IPS-18c (cell line): ENCODE results near the gene PRAC2.
A peak's percentile ranks its signal among the peaks of the same experiment; 100 is the strongest.

Experiments used
- H3K4me3 ChIP-seq: 2 replicates; pipeline ENCODE4 v1.7.0; 2013; ENCODE audit warnings: low read depth, mild to moderate bottlenecking, low read length, moderate library complexity; ENCODE audit not compliant: insufficient read depth
- H3K9me3 ChIP-seq: one replicate; pipeline ENCODE4 v1.6.1; 2013; ENCODE audit warnings: mild to moderate bottlenecking, low read length, moderate library complexity; ENCODE audit not compliant: control insufficient read depth, insufficient read depth

PRAC2 gene

DNA sequence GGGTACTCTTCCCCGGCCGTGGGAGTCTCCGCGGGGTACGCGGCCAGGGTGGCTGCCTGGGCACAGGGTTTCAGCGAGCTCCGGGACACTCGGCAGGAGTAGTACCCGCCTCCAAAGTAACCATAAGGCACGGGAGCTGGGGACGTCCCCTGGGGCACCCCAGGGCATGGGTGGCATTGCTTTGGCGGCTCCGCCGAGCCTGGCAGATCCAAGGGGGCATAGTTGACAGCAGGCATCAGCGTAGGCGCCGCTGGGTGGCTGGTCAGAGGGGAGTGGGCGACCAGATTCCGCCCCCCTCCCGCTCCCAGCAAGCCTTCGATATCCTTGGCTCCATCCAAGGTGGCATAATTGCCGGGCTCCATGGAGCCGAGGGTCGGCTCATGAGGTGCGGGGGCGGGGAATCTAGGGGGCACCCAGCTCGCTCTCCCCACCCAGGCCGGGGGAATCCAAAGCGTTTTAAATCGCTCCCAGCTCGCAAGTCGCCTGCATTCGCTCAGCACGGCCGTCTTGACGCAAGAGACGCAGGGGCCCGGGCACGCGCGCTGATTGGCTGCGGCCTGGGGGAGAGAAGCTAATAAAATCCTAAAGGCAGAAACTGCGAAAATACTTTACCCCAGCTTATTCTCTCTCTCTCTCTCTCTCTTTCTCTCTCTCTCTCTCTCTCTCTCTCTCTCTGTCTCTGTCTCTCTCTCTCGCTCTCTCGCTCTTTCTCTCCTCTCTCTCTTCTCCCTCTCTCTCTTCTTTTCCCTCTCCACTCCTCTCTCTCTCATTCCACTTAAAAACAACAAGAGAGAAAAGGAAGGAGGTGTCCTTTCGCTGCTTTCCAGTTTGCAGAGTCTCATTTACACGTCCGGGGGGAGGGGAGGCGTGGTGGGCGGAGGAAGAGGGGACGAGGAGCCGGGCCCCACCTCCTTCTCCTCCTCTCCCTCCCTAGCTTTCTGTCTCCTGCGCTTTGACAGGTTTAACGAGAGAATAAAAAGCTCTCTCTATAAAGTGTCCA lies 5.5 kb downstream of the PRAC2 start, which contains the start of gene HOXB13:
HOXB13 (minus strand) TSS at position 519 of the 1,000 bp plus-strand sequence; CDS start at position 362, 157 bp downstream.
- H3K4me3 ChIP-seq: 0 out of 2 replicates have a peak within 1 kb of the TSS, but pooled peaks have one; percentile 3
- peaks cover 5% of the 10 kb centered on the region for H3K9me3 ChIP-seq

- Histone ChIP-seq H3K4me3 (no peak overlapping the region), H3K9me3 (peaks cover 5% of the 10 kb centered on the region)
These were observed 6.6 kb downstream of the PRAC2 start for GRCh38 chr17:48729335-48730239.

GRCh38 chr17:48730240-48730550 lies 7.2 kb downstream of the PRAC2 start:
- Histone ChIP-seq H3K9me3 (peaks cover 3% of the 10 kb centered on the region), H3K4me3 (no peak overlapping the region)

- Histone ChIP-seq H3K4me3 (no peak overlapping the region), H3K9me3 (peaks cover 3% of the 10 kb centered on the region)
These were observed 8.4 kb downstream of the PRAC2 start for GRCh38 chr17:48731355-48731754.

- Histone ChIP-seq H3K9me3 (peaks cover 3% of the 10 kb centered on the region), H3K4me3 (no peak overlapping the region)
These were observed 10.0 kb downstream of the PRAC2 start for GRCh38 chr17:48732688-48733629.

DNA sequence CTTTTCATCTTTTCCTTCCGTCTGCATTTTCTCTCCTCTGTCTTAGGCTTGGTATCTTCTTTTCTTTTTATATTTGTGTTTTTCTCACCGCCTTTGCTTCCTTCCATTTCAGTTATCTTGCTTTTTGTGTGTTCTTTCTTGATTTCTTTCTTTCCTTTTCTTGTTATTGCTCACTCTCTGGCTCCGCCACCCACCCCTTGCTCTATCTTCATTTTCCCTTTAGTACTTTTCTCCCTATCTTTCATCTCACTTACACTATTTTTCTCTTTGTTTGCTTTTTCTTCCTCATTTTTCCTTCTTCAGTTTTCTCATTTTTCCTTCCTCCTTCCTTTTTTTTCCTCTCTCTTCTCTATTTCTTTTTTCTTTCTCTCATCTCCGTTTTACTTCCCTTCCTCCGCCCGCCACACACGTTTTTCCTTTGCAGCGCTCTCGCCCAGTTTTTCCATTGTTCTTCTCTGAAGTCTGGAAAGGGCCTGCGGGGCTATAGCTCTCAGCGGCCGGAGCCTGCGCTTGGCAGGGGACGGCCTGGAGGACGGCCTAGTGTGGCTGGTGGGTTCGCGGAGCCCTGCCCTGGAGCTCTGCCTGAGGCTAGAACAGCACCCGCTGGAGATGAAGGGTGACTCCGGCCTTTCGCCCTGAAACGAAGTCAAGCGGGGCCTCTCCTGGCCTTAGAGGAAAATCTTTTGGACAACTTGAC lies 10.8 kb downstream of the PRAC2 start:
- Histone ChIP-seq H3K9me3 (peaks cover 6% of the 10 kb centered on the region), H3K4me3 (no peak overlapping the region)

GRCh38 chr17:48734333-48735061 lies 11.5 kb downstream of the PRAC2 start:
- Histone ChIP-seq H3K4me3 (no peak overlapping the region; the same call in 1 of the 2 replicates), H3K9me3 (peaks cover 6% of the 10 kb centered on the region)

GRCh38 chr17:48735062-48735351 lies 12.0 kb downstream of the PRAC2 start:
- Histone ChIP-seq H3K9me3 (peaks cover 6% of the 10 kb centered on the region), H3K4me3 (no peak overlapping the region; the same call in 1 of the 2 replicates)

DNA sequence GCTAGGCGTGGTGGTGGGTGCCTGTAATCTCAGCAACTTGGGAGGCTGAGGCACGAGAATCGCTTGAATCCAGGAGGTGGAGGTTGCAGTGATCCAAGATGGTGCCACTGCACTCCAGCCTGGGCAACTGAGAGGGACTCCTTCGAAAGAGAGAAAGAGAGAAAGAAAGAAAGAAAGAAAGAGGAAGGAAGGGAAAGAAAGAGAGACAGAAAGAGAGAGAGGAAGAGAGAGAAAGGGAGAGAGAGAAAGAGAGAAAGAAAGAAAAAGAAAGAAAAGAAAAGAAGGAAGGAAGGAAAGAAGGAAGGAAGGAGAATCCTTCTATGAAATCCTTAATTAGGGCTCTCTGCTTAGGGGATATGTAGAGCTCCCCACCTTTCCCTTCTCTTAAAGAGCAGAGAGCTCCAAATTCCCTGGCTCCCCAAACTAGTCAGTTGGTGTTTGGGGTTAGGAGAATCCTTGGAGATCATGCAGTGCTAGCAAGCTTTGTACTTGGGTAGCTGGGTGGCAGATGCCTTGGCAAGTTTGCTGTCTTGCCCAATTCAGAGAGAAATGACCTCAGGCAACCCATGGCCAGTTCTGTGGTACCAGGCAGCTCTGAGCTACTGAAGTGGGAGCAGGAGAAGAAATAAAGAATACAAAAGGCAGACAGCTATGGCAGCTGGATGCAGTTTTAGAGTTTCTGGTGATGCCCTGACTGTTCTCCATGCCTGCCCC lies 14.5 kb downstream of the PRAC2 start:
- H3K9me3 ChIP-seq: peaks cover 6% of the 10 kb centered on the region
- no peak overlapping the region for H3K4me3 ChIP-seq

GRCh38 chr17:48738424-48738802 lies 15.4 kb downstream of the PRAC2 start:
- Histone ChIP-seq H3K9me3 (peaks cover 3% of the 10 kb centered on the region), H3K4me3 (no peak overlapping the region)

GRCh38 chr17:48738803-48739526 lies 16.0 kb downstream of the PRAC2 start:
- Histone ChIP-seq H3K9me3 (peaks cover 3% of the 10 kb centered on the region), H3K4me3 (no peak overlapping the region)

GRCh38 chr17:48740537-48740936 lies 17.6 kb downstream of the PRAC2 start:
- Histone ChIP-seq H3K9me3 (peaks cover 3% of the 10 kb centered on the region), H3K4me3 (no peak overlapping the region)

- no peak overlapping the region for H3K4me3 ChIP-seq
- peaks cover 2% of the 10 kb centered on the region for H3K9me3 ChIP-seq
These were observed 22.6 kb downstream of the PRAC2 start for GRCh38 chr17:48745381-48746275.

DNA sequence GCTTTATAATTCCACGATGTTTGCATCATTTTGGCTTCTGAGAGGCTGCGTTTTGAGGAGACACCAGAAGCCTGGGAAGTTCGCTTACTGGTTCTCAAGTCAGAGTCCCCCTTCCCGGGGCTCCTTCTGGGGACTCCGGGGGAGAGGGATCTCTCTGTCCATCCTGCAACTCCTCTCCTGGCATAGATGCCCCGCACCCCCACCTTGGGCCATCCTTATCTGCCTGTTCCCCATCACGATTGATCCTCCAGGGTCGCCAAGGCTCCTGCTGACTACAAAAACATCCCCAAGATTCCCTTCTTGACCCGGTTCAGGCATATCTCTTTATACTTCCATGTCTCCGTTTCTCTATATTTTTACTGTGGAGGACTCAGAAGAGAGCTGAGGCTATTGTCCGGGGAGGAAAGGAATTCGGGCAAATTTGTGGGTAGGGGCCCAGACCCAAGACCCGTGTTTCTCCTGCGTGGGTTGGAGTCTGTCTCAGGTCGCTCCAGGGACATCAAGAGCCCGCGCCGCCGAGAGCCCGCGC lies 24.0 kb downstream of the PRAC2 start:
- Histone ChIP-seq H3K9me3 (peaks cover 2% of the 10 kb centered on the region), H3K4me3 (no peak overlapping the region)
